ENCODE measurements around the gene RNF166.

The RNF166 gene

GRCh38 chr16:88705801-88706228, 393 bp downstream of the RNF166 start:
- DNase-seq = peak in 1 of 6 experiments; percentile 43

- peak; percentile 32 to 56 (median 44) for DNase-seq
Observed at GRCh38 chr16:88705076-88705684, 1.0 kb downstream of the RNF166 start.

DNA sequence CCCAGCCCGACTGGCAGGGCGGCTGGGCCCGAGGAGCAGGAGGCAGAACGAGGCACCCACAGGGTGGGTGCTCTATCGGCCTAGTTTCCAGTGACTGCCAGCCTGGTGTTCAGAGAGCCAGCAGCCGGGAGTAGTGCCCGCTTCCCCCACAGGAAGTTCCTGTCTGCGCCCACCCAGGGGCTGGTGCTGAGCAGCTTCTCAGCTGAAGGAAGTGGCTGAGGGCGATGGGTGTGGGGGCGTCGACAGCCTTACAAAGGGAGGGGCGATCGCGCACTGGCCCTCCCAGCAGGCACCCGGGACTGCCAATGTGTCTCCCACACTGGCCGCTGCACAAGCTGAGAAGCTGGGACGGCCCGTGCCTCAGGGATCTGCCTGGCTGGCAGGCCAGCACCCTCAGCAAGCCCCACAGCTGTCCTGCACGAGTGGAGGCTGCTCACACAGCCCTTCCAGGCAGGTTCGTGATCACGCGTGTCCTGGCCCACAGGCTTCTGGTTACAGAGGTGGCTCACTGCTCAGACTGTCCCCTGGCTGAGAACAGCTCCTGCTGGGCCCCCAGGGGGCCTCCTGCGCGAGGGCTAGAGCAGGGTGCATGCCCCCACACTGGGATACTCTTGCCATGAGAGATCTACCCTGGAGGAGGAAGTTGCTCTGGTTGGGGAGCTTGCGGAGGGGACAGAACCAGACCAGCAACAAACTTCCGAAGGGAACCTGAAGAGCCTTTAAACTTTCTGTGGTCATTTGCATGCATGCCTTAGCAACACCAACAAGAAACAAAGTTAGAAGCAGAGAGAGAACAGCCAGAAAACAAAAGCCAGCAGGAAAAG, 2.5 kb downstream of the RNF166 start:
- DNase-seq = peak; percentile 43 to 66 (median 62)

GRCh38 chr16:88702371-88703210, 3.6 kb downstream of the RNF166 start:
- peak in 2 of 6 experiments; percentile 9 to 42 for DNase-seq

GRCh38 chr16:88701581-88702370, 4.4 kb downstream of the RNF166 start:
- DNase-seq = peak in 1 of 6 experiments; percentile 17

DNA sequence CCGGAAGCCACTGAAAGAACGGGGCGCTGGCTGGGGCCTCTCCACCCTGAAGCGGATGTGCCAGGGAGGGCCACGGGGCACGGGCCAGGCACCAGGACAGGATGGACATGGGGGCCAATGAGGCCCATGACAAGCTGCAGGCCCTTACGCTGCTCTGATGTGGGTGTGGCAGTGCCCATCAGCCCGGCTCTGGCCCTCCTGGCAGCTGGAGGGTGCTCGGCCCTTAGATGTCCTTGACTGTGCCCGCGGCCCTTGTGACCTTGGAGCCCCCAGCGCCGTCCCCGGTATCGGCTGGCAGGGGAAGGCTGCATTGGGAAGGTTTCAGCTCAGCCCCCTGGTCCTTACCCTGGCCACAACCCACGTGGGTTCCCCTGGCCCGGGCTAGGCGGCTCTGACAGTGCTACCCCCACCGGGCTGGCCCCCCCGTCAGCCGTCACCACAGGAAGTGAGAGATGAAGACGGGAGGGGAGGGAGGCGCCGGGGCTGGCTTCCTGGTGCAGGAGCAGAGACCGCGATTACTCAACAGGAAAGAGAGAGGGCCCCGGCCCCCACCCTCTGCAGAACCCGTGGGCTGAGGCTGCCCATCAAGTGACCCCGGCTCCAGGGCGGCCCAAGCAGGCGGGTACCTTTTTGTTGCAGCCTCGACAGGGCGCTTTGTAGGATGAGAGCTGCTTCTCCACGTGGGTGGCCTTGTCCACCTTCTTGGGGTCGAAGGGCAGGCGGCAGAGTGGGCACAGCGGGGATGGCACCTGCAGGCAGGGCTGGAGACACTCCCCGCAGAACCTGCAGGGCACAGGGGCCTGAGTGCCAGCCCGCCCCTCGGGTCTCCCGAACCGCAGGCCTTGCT, 5.3 kb downstream of the RNF166 start:
- DNase-seq = peak; percentile 86 to 93 (median 90)

- DNase-seq = no peak
Observed at GRCh38 chr16:88700322-88700635, 5.9 kb downstream of the RNF166 start.

GRCh38 chr16:88699180-88699579, 7.0 kb downstream of the RNF166 start:
- DNase-seq = no peak

DNA sequence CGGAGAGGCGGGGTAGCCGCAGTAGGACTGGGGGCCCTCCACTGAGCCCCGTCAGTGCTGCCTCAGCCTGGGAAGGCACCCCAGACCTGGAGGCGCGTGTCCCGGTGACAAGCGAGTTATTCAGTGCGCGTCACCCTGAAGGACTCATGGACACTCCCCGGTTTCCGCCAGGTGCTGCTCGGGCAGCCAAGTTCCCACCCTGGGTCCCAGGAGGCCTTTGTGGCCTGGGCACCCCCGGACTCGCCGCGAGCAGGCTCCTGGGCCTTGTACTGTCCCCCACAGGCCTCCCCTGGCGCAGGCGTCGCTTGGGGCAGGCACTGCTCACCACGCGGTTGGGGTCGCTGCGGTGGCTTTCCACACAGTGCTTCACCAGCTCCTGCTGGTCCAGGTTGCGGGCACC, 7.6 kb downstream of the RNF166 start:
- no peak for DNase-seq

GRCh38 chr16:88697831-88698615, 8.2 kb downstream of the RNF166 start:
- peak in 3 of 6 experiments; percentile 18 to 47 (median 39) for DNase-seq

DNA sequence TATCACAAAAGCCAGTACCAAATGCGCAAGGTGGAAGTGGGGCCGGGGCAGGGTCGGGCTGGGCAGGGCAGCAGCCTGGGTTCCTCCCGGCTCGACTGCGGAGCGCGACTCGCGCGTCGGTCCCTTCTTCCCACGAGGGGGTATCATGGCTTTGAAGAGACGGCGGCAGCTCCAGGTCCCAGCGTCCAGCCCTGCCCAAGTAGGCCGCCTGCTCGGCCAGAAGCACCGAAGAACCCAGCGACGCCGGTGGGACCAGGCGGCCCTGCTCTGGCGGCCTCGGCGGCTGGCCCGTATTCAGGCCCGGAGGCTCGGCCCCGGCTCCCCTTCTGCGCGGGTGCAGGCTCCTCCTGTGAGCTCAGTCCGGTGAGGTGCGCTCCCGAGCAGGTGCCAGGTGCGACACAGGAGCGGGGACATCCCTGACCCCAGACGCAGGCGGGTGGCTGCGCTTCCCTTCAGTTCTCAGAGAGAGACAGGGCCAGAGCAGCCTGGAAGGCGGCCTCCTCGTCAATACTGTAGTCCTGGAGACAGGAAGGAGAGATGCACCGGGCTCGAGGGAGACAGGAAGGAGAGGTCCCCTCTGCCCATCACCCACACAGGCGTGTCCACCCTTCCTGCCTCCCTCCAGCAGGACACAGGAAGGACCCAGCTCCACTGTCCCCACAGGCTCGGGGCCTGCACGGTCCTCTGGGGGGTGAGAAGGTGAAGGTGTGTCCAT, 8.9 kb downstream of the RNF166 start:
- DNase-seq = no peak

DNA sequence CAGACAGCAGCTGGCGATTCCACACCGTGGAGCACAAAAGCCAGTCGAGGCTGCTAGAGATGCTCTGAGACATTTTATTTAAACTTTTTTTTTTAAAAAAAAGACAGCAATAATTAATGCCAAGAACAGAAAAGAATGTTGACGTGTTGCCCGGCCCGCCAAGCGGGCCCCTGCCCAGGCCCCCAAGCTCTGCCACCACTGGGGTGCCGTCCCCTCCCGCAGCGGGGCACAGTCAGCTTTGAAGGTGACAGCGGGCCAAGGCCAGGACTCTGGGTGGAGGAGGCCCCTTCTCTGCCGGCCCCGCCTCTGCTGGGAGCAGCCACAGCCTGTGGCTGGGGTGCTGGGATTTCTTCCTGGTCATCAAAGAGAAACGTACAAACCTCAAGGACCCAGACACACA, 9.8 kb downstream of the RNF166 start:
- DNase-seq = no peak

DNA sequence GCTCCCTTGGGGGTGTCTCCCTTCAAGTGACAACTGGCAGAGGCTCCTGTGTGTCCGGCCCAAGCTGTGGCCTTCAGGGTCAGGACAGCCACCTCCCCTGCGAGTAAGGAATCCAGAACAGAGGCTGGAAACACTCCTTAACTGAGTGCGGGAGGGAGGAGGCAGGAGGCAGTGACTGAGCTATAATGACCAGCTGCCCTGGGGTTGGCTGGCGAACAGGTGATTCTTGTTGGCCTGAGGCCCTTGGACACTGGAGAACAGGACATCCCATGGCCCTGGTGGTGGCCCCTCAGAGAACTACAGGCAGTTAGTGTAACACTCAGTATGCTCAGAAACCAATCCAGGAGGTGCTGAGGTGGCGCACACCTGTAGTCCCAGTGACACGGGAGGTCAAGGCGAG, 10.5 kb downstream of the RNF166 start:
- DNase-seq = no peak

DNA sequence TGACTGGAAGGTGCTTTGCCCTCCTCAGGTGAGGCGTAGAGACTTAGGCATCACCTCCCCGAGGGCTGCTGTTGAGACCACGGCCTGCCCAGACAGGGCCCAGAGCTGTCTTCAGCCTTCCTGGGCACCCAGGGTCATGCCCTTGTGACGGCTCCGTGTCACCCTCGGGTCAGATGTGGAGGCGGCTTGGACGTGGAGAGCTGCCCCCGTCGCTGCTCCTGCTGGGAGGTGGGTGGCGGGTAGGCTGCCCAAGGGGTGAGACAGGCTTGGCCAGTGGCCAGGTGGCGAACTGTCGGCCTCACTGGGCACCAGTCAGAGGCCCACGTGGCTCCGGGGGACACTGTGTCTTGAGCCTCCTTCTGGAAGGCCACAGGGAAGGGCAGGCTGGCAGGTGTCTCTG, 11.0 kb downstream of the RNF166 start:
- no peak for DNase-seq

- no peak for DNase-seq
Observed at GRCh38 chr16:88694221-88695087, 11.8 kb downstream of the RNF166 start.

GRCh38 chr16:88693420-88694177, 12.6 kb downstream of the RNF166 start:
- DNase-seq = no peak

DNA sequence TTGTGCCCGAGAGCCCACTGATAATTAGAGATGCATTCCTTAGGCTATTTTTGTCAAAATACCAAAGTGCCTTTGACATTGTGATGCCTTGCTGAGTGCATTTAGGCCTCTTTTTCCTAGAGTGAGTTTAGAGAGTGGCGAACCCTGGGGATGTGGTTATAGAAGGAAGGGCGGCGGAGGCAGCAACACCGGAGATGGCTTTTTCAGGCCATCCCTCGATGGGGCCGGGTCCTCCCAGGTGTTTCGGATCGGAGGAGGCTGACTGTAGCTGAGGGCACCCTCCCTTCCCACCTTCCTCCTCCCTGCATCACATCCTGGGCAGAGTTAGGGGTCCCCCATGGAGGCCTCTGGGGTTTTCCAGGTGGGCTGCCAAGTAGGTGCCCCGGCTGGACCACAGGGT, 13.3 kb downstream of the RNF166 start:
- DNase-seq = peak in 2 of 6 experiments; percentile 9 to 14

DNA sequence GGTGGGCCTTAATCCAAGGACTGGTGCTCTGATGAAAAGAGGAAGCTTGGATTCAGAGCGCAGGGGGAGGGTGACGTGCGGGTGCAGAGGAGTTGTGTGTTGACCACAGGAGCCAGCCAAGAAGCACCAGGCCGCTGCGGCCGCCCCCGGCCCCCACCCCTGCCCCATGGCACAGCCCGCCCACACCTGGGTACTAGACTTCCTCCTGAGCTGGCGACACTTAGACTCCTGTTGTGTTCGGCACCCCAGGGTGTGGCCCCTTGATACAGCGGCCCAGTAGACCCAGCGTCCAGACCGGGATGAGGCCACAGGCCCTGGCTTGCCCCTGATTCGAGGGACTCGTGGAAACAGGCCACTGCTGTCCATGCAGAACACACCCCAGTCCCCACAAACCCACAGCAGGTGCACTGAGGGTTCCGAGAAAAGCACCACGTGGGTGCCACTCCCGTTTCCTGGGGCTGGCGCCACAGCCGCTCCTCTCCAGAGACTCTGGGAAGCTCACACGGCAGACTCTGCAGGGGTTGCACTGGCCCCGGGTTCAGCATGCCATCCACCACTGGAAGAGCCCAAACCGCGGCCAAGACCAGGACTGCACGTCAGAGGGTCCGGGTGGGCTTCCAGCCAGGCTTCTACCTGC, 14.2 kb downstream of the RNF166 start:
- peak in 1 of 6 experiments; percentile 10 for DNase-seq

Measured in stimulated activated naive CD4-positive, alpha-beta T cell (primary cell).